ENCODE results near the gene ORM1. TPM values are rescaled to one million over a fixed set of nuclear protein-coding genes. Genes with fewer than 3 reads are reported as not detected.

The ORM1 gene
- total and polyA plus RNA-seq, 2 of the 8 experiments (the other 6 are each of a cell fraction or from before 2014, with no cell fraction given) = 0.32 TPM; not detected in 1

DNA sequence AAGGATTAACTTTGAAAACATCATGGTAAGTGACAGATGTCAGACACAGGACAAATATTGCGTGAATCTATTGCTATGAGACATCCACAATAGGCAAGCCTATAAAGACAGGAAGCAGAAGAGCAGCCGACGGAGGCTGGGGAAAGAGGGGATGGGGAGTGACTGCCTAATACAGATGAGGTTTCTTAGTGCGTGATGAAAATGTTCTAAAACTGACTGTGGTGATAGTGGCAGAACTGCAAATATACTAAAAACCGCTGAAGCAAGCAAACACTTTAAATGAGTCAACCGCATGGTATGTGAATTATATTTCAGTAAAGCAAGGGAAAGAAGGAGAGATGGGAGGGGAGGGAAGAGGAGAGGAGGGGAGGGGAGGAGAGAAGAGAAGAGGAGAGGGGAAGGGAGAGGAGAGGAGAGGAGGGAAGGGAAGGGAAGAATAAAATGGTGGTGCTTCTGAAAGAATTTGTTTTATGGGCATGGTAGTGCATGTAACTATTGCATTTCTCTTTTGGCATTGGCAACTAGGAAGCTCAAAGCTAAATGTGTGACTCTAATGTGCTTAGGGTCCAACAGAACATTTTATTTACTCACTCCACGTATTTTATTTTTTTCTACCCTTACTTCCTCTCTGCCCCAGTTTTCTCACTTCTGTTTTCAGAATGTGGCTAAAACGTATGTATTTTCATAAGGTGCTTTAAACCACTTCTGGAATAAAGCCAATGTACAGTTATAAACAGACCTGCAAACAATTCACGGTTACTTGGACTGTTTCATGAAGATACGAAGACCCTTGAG lies 43.6 kb downstream of the ORM1 start:
- Histone ChIP-seq H2AFZ (ENCODE audit: low read length) (no peak overlapping the region), H3K79me1 (ENCODE audit: low read depth, low read length) (no peaks in the 10 kb centered on the region), H3K4me2 (ENCODE audit: insufficient read depth in 1 of 2, low read depth in 2 of 2, low read length in 2 of 2) (no peak overlapping the region), H3K9ac (replicated peaks in 1 of 4; ENCODE audit: extremely low read depth in 1 of 4, low read depth in 3 of 4, low read length in 3 of 4) (no peak overlapping the region), H3K23ac (ENCODE audit: insufficient read length) (no peak overlapping the region), H4K5ac (ENCODE audit: insufficient read length, low read depth, low read length) (no peak overlapping the region), H3K27ac (ENCODE audit: low read depth, low read length) (no peak overlapping the region), H3K36me3 (ENCODE audit: control insufficient read depth in 2 of 4, insufficient read depth in 4 of 4, low read length in 3 of 4) (peaks cover 3 to 41% (median 28%) of the 10 kb centered on the region in 4 experiments; a peak in 7 of 8 replicates), H4K91ac (replicated peaks; ENCODE audit: insufficient read length, low read length) (no peak overlapping the region), H2BK120ac (replicated peaks; ENCODE audit: low read depth, low read length) (no peak overlapping the region), H3K18ac (ENCODE audit: extremely low read depth, low read length) (no peak overlapping the region), H2BK15ac (ENCODE audit: low read length) (no peak overlapping the region), H3K79me2 (ENCODE audit: control insufficient read depth in 1 of 2, insufficient read depth in 2 of 2, low read length in 2 of 2) (no peaks in the 10 kb centered on the region), H3K4me3 (ENCODE audit: extremely low read depth in 1 of 4, insufficient read depth in 2 of 4, low read depth in 3 of 4, low read length in 4 of 4) (no peak overlapping the region), H4K20me1 (replicated peaks in 1 of 2; ENCODE audit: control insufficient read depth in 1 of 2, insufficient read depth in 2 of 2, low read length in 2 of 2) (peaks cover 0 to 2% of the 10 kb centered on the region in 2 experiments), H3K23me2 (ENCODE audit: low read depth, low read length) (peaks cover 11% of the 10 kb centered on the region; the same call in 1 of the 2 replicates), H3K14ac (ENCODE audit: insufficient read length) (no peak overlapping the region), H4K8ac (ENCODE audit: extremely low read depth, insufficient read depth, low read length) (no peak overlapping the region), H2AK5ac (ENCODE audit: low read depth, low read length) (no peak overlapping the region), H2BK12ac (ENCODE audit: low read depth, low read length) (no peak overlapping the region), H3K56ac (replicated peaks; ENCODE audit: insufficient read length, low read depth, low read length) (no peak overlapping the region), H3K27me3 (replicated peaks in 1 of 4; ENCODE audit: control insufficient read depth in 3 of 4, extremely low read depth in 1 of 4, insufficient read depth in 3 of 4, low read length in 3 of 4) (no peaks in the 10 kb centered on the region), H2BK20ac (ENCODE audit: low read length) (no peak overlapping the region), H3K4ac (replicated peaks; ENCODE audit: insufficient read length, low read depth, low read length) (no peak overlapping the region), H2BK5ac (ENCODE audit: low read depth, low read length) (no peak overlapping the region), H3K9me3 (ENCODE audit: insufficient read depth in 2 of 2, low read depth in 1 of 2, low read length in 1 of 2) (no peaks in the 10 kb centered on the region), H3K4me1 (replicated peaks in 1 of 4; ENCODE audit: control insufficient read depth in 3 of 4, insufficient read depth in 4 of 4, low read length in 3 of 4) (peaks cover 7 to 24% (median 12%) of the 10 kb centered on the region in 4 experiments; a peak in 6 of 7 replicates)
- TF ChIP-seq ASH2L (IDR thresholded peaks at IDR 0.05; ENCODE audit: low read length) (no peak), YY1 (IDR thresholded peaks at IDR 0.05; ENCODE audit: low read depth, low read length) (no peak), POLR2A (IDR thresholded peaks at IDR 0.05; ENCODE audit: control extremely low read depth in 1 of 2, low read depth in 2 of 2, low read length in 2 of 2) (no peak), KDM4A (IDR thresholded peaks at IDR 0.05; ENCODE audit: low read depth, low read length, severe bottlenecking) (no peak), FOSL1 (IDR thresholded peaks at IDR 0.05; ENCODE audit: insufficient read depth, low read depth, low read length) (no peak), POU5F1 (IDR thresholded peaks at IDR 0.05; ENCODE audit: low read depth, low read length) (no peak), TAF1 (IDR thresholded peaks at IDR 0.05; ENCODE audit: low read depth, low read length) (no peak), TCF12 (IDR thresholded peaks at IDR 0.05; ENCODE audit: low read depth, low read length) (no peak)
- TF ChIP-seq, protein P1, sequence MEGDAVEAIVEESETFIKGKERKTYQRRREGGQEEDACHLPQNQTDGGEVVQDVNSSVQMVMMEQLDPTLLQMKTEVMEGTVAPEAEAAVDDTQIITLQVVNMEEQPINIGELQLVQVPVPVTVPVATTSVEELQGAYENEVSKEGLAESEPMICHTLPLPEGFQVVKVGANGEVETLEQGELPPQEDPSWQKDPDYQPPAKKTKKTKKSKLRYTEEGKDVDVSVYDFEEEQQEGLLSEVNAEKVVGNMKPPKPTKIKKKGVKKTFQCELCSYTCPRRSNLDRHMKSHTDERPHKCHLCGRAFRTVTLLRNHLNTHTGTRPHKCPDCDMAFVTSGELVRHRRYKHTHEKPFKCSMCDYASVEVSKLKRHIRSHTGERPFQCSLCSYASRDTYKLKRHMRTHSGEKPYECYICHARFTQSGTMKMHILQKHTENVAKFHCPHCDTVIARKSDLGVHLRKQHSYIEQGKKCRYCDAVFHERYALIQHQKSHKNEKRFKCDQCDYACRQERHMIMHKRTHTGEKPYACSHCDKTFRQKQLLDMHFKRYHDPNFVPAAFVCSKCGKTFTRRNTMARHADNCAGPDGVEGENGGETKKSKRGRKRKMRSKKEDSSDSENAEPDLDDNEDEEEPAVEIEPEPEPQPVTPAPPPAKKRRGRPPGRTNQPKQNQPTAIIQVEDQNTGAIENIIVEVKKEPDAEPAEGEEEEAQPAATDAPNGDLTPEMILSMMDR (IDR thresholded peaks at IDR 0.05; ENCODE audit: control extremely low read depth in 1 of 3, insufficient read depth in 1 of 3, low read depth in 1 of 3, low read length in 3 of 3) = no peak
- FAIRE-seq (no peak), DNase-seq (ENCODE audit: low read depth in 1 of 2, low spot score in 2 of 2) (no peak)
- ChIA-PET POLR2A (ENCODE audit: partially characterized antibody) (interaction anchor here (1.0 to 1.4 kb wide), 4 partner anchors 10 to 49 kb away, joined by 3 to 4 read pairs (median 3); no protein-coding TSS in a partner anchor), CTCF (ENCODE audit: partially characterized antibody) (interaction anchor here (0.5 to 1.7 kb wide), 5 partner anchors 20 to 38 kb away, joined by 3 read pairs; no protein-coding TSS in a partner anchor)
- 85 to 100% methylated on average over 1 to 10 of the region's 10 CpGs for WGBS, 2 experiments (ENCODE audit: extremely low coverage in 1 of 2, insufficient coverage in 1 of 2, insufficient read length in 1 of 2, insufficient replicate concordance in 2 of 2, low coverage in 1 of 2, low lambda C conversion rate in 2 of 2, missing lambda C conversion rate in 1 of 2)

Data from H1 (cell line).